Measurements from ENCODE around the gene ISG15.
"Not testable (repeated sequence)": the region's sequence is repeated elsewhere in the genome, so short reads cannot be mapped to it uniquely, and the experiment has no call there.

The ISG15 gene

GRCh38 chr1:999725-1000356, 13.5 kb upstream of the ISG15 start, which contains the start of gene HES4:
HES4 (minus strand) TSS chr1:1000097; CDS start chr1:999973, 124 bp downstream.
- peak within 1 kb of the TSS; percentile 61 for H3K4me3 ChIP-seq (ENCODE audit: low read depth, low read length)
- no peaks in the 10 kb centered on the region for H3K36me3 ChIP-seq (ENCODE audit: control insufficient read depth, insufficient read depth, low read length)
- no peaks in the 10 kb centered on the region for H3K4me1 ChIP-seq (ENCODE audit: control insufficient read depth, insufficient read depth, low read length)
- H3K9ac ChIP-seq (ENCODE audit: low read depth, low read length), result no peak within 1 kb of the TSS
- no peaks in the 10 kb centered on the region for H3K9me3 ChIP-seq (ENCODE audit: control insufficient read depth, insufficient read depth, low read length)
- H3K27me3 ChIP-seq (ENCODE audit: control insufficient read depth, insufficient read depth, low read length), result peaks cover 55% of the 10 kb centered on the region

GRCh38 chr1:1000357-1001056, 12.8 kb upstream of the ISG15 start:
- peaks cover 51% of the 10 kb centered on the region for H3K27me3 ChIP-seq (ENCODE audit: control insufficient read depth, insufficient read depth, low read length)
- H3K4me3 ChIP-seq (ENCODE audit: low read depth, low read length), result peak overlapping the region; percentile 61
- no peak overlapping the region for H3K9ac ChIP-seq (ENCODE audit: low read depth, low read length)
- no peaks in the 10 kb centered on the region for H3K36me3 ChIP-seq (ENCODE audit: control insufficient read depth, insufficient read depth, low read length)
- no peaks in the 10 kb centered on the region for H3K9me3 ChIP-seq (ENCODE audit: control insufficient read depth, insufficient read depth, low read length)
- H3K4me1 ChIP-seq (ENCODE audit: control insufficient read depth, insufficient read depth, low read length), result peaks cover 3% of the 10 kb centered on the region

GRCh38 chr1:1001057-1001783, 12.1 kb upstream of the ISG15 start:
- H3K9ac ChIP-seq (ENCODE audit: low read depth, low read length), result no peak overlapping the region
- no peaks in the 10 kb centered on the region for H3K36me3 ChIP-seq (ENCODE audit: control insufficient read depth, insufficient read depth, low read length)
- H3K4me3 ChIP-seq (ENCODE audit: low read depth, low read length), result peak overlapping the region; percentile 61
- no peaks in the 10 kb centered on the region for H3K9me3 ChIP-seq (ENCODE audit: control insufficient read depth, insufficient read depth, low read length)
- H3K4me1 ChIP-seq (ENCODE audit: control insufficient read depth, insufficient read depth, low read length), result peaks cover 3% of the 10 kb centered on the region
- peaks cover 46% of the 10 kb centered on the region for H3K27me3 ChIP-seq (ENCODE audit: control insufficient read depth, insufficient read depth, low read length)

- Histone ChIP-seq H3K9me3 (ENCODE audit: control insufficient read depth, insufficient read depth, low read length) (no peaks in the 10 kb centered on the region), H3K27me3 (ENCODE audit: control insufficient read depth, insufficient read depth, low read length) (peaks cover 37% of the 10 kb centered on the region), H3K4me3 (ENCODE audit: low read depth, low read length) (no peak overlapping the region), H3K4me1 (ENCODE audit: control insufficient read depth, insufficient read depth, low read length) (peaks cover 3% of the 10 kb centered on the region), H3K36me3 (ENCODE audit: control insufficient read depth, insufficient read depth, low read length) (no peaks in the 10 kb centered on the region), H3K9ac (ENCODE audit: low read depth, low read length) (no peak overlapping the region)
Observed at GRCh38 chr1:1003618-1004419, 9.5 kb upstream of the ISG15 start.

- H3K9ac ChIP-seq (ENCODE audit: low read depth, low read length), result no peak overlapping the region
- peaks cover 39% of the 10 kb centered on the region for H3K27me3 ChIP-seq (ENCODE audit: control insufficient read depth, insufficient read depth, low read length)
- no peak overlapping the region for H3K4me3 ChIP-seq (ENCODE audit: low read depth, low read length)
Observed at GRCh38 chr1:1004420-1004779, 8.9 kb upstream of the ISG15 start.

GRCh38 chr1:1004780-1005697, 8.3 kb upstream of the ISG15 start:
- Histone ChIP-seq H3K4me3 (ENCODE audit: low read depth, low read length) (no peak overlapping the region), H3K9ac (ENCODE audit: low read depth, low read length) (no peak overlapping the region), H3K36me3 (ENCODE audit: control insufficient read depth, insufficient read depth, low read length) (no peaks in the 10 kb centered on the region), H3K27me3 (ENCODE audit: control insufficient read depth, insufficient read depth, low read length) (peaks cover 37% of the 10 kb centered on the region), H3K9me3 (ENCODE audit: control insufficient read depth, insufficient read depth, low read length) (no peaks in the 10 kb centered on the region), H3K4me1 (ENCODE audit: control insufficient read depth, insufficient read depth, low read length) (peaks cover 3% of the 10 kb centered on the region)

More at GRCh38 chr1:1004420-1004779, 8.9 kb upstream of the ISG15 start:
- H3K36me3 ChIP-seq (ENCODE audit: control insufficient read depth, insufficient read depth, low read length), result no peaks in the 10 kb centered on the region
- peaks cover 3% of the 10 kb centered on the region for H3K4me1 ChIP-seq (ENCODE audit: control insufficient read depth, insufficient read depth, low read length)
- H3K9me3 ChIP-seq (ENCODE audit: control insufficient read depth, insufficient read depth, low read length), result no peaks in the 10 kb centered on the region

- Histone ChIP-seq H3K36me3 (ENCODE audit: control insufficient read depth, insufficient read depth, low read length) (no peaks in the 10 kb centered on the region), H3K9ac (ENCODE audit: low read depth, low read length) (no peak overlapping the region), H3K9me3 (ENCODE audit: control insufficient read depth, insufficient read depth, low read length) (no peaks in the 10 kb centered on the region), H3K4me3 (ENCODE audit: low read depth, low read length) (no peak overlapping the region), H3K4me1 (ENCODE audit: control insufficient read depth, insufficient read depth, low read length) (peaks cover 3% of the 10 kb centered on the region), H3K27me3 (ENCODE audit: control insufficient read depth, insufficient read depth, low read length) (peaks cover 36% of the 10 kb centered on the region)
Observed at GRCh38 chr1:1005774-1006304, 7.5 kb upstream of the ISG15 start.

GRCh38 chr1:1006305-1007159, 6.8 kb upstream of the ISG15 start:
- H3K36me3 ChIP-seq (ENCODE audit: control insufficient read depth, insufficient read depth, low read length), result no peaks in the 10 kb centered on the region
- peaks cover 30% of the 10 kb centered on the region for H3K27me3 ChIP-seq (ENCODE audit: control insufficient read depth, insufficient read depth, low read length)
- H3K9me3 ChIP-seq (ENCODE audit: control insufficient read depth, insufficient read depth, low read length), result no peaks in the 10 kb centered on the region
- H3K4me3 ChIP-seq (ENCODE audit: low read depth, low read length), result no peak overlapping the region
- peaks cover 3% of the 10 kb centered on the region for H3K4me1 ChIP-seq (ENCODE audit: control insufficient read depth, insufficient read depth, low read length)
- no peak overlapping the region for H3K9ac ChIP-seq (ENCODE audit: low read depth, low read length)

GRCh38 chr1:1010131-1010530, 3.2 kb upstream of the ISG15 start:
- not testable (repeated sequence) for H3K9me3 ChIP-seq (ENCODE audit: control insufficient read depth, insufficient read depth, low read length); H3K36me3 ChIP-seq (ENCODE audit: control insufficient read depth, insufficient read depth, low read length); H3K4me3 ChIP-seq (ENCODE audit: low read depth, low read length); H3K9ac ChIP-seq (ENCODE audit: low read depth, low read length)
- H3K4me1 ChIP-seq (ENCODE audit: control insufficient read depth, insufficient read depth, low read length), result peaks cover 13% of the 10 kb centered on the region
- H3K27me3 ChIP-seq (ENCODE audit: control insufficient read depth, insufficient read depth, low read length), result peaks cover 12% of the 10 kb centered on the region

- H3K9me3 ChIP-seq (ENCODE audit: control insufficient read depth, insufficient read depth, low read length), result no peaks in the 10 kb centered on the region
- no peak overlapping the region for H3K9ac ChIP-seq (ENCODE audit: low read depth, low read length)
- peaks cover 13% of the 10 kb centered on the region for H3K4me1 ChIP-seq (ENCODE audit: control insufficient read depth, insufficient read depth, low read length)
- no peaks in the 10 kb centered on the region for H3K36me3 ChIP-seq (ENCODE audit: control insufficient read depth, insufficient read depth, low read length)
- H3K27me3 ChIP-seq (ENCODE audit: control insufficient read depth, insufficient read depth, low read length), result peaks cover 11% of the 10 kb centered on the region
- no peak overlapping the region for H3K4me3 ChIP-seq (ENCODE audit: low read depth, low read length)
Observed at GRCh38 chr1:1011396-1011949, 1.8 kb upstream of the ISG15 start.
